SK-N-MC (cell line): ENCODE measurements around the gene ZBTB2.

ENCODE experiments used
- EZH2 ChIP-seq: fragments of 200-600 bp; sonication (generic); IDR thresholded peaks from one replicate; pipeline ENCODE4 v1.6.1; 2017; ENCODE audit warnings: antibody characterized with exemption
- FOXP2 ChIP-seq: optimal IDR thresholded peaks from 2 replicates; pipeline ENCODE3; 2011; ENCODE audit warnings: mild to moderate bottlenecking, moderate library complexity; ENCODE audit not compliant: insufficient read depth; ENCODE audit errors: extremely low read length, control extremely low read depth
- POLR2AphosphoS5 ChIP-seq: IDR thresholded peaks from 2 replicates; pipeline ENCODE4 v1.6.1; 2012; ENCODE audit warnings: mild to moderate bottlenecking, low read depth, low read length, borderline replicate concordance

GRCh38 chr6:151321438-151321837 is 69.9 kb downstream of the ZBTB2 start:
- TF ChIP-seq POLR2AphosphoS5: no peak
- no peak for TF ChIP-seq EZH2
- TF ChIP-seq FOXP2: no peak
